ENCODE data around the gene GRIN2C. TPM values are rescaled to one million over a fixed set of nuclear protein-coding genes. Genes with fewer than 3 reads are reported as not detected.

GRIN2C gene
- total RNA-seq, 2 experiments from 2014 or later: not detected

- Mint-ChIP-seq H3K9me3 (no peaks in the 10 kb centered on the region), H3K4me1 (ENCODE audit: low read depth) (peaks cover 10% of the 10 kb centered on the region), H3K27me3 (peaks cover 67% of the 10 kb centered on the region), H3K27ac (no peak overlapping the region), H3K4me3 (no peak overlapping the region), H3K36me3 (ENCODE audit: low read depth) (no peaks in the 10 kb centered on the region)
- ATAC-seq: no peak
- ChIA-PET CTCF (interaction anchor here (1.0 to 14.6 kb wide), 4 partner anchors 9 to 199 kb away, joined by 4 to 247 read pairs (median 6); no protein-coding TSS in a partner anchor), POLR2A (no interaction called here)
- intact Hi-C loops (cut with micrococcal nuclease): no loop called here
- no peak for TF ChIP-seq CTCF (IDR thresholded peaks at IDR 0.05)
- DNase-seq: no peak
These were observed 3.6 kb downstream of the GRIN2C start for GRCh38 chr17:74856112-74856511.

GRCh38 chr17:74855323-74855722 lies 4.4 kb downstream of the GRIN2C start:
- no peaks in the 10 kb centered on the region for H3K36me3 Mint-ChIP-seq (ENCODE audit: low read depth)
- H3K4me1 Mint-ChIP-seq (ENCODE audit: low read depth): peaks cover 5% of the 10 kb centered on the region
- no peak for ATAC-seq
- DNase-seq: no peak
- POLR2A ChIA-PET: no interaction called here
- no peak overlapping the region for H3K4me3 Mint-ChIP-seq
- peaks cover 66% of the 10 kb centered on the region for H3K27me3 Mint-ChIP-seq
- intact Hi-C loops (cut with micrococcal nuclease): no loop called here
- no peaks in the 10 kb centered on the region for H3K9me3 Mint-ChIP-seq
- TF ChIP-seq CTCF (IDR thresholded peaks at IDR 0.05): no peak
- no peak overlapping the region for H3K27ac Mint-ChIP-seq
- CTCF ChIA-PET: interaction anchor here (1.6 to 14.6 kb wide), 2 partner anchors 9 to 62 kb away, joined by 5 to 247 read pairs; no protein-coding TSS in a partner anchor

GRCh38 chr17:74854792-74855191 lies 4.9 kb downstream of the GRIN2C start:
- no peaks in the 10 kb centered on the region for H3K36me3 Mint-ChIP-seq (ENCODE audit: low read depth)
- H3K4me3 Mint-ChIP-seq: no peak overlapping the region
- DNase-seq: no peak
- no peak for TF ChIP-seq CTCF (IDR thresholded peaks at IDR 0.05)
- ChIA-PET POLR2A (no interaction called here), CTCF (interaction anchor here (1.6 to 14.6 kb wide), 4 partner anchors 8 to 61 kb away, joined by 5 to 247 read pairs (median 14); no protein-coding TSS in a partner anchor)
- no peaks in the 10 kb centered on the region for H3K9me3 Mint-ChIP-seq
- ATAC-seq: no peak
- peaks cover 2% of the 10 kb centered on the region for H3K4me1 Mint-ChIP-seq (ENCODE audit: low read depth)
- H3K27ac Mint-ChIP-seq: no peak overlapping the region
- peaks cover 62% of the 10 kb centered on the region for H3K27me3 Mint-ChIP-seq
- intact Hi-C loops (cut with micrococcal nuclease): no loop called here

- Mint-ChIP-seq H3K9me3 (no peaks in the 10 kb centered on the region), H3K27me3 (peaks cover 55% of the 10 kb centered on the region), H3K4me1 (ENCODE audit: low read depth) (peaks cover 2% of the 10 kb centered on the region), H3K36me3 (ENCODE audit: low read depth) (no peaks in the 10 kb centered on the region), H3K4me3 (no peak overlapping the region), H3K27ac (no peak overlapping the region)
- CTCF ChIA-PET: interaction anchor here (2.8 to 14.6 kb wide), 3 partner anchors 9 to 60 kb away, joined by 14 to 247 read pairs (median 15); no protein-coding TSS in a partner anchor
- DNase-seq: no peak
- ATAC-seq: no peak
- POLR2A ChIA-PET: no interaction called here
- no peak for TF ChIP-seq CTCF (IDR thresholded peaks at IDR 0.05)
- intact Hi-C loops (cut with micrococcal nuclease): no loop called here
These were observed 6.0 kb downstream of the GRIN2C start for GRCh38 chr17:74853669-74854068.

GRCh38 chr17:74853048-74853397 lies 6.7 kb downstream of the GRIN2C start:
- H3K4me1 Mint-ChIP-seq (ENCODE audit: low read depth): peaks cover 2% of the 10 kb centered on the region
- CTCF ChIA-PET: interaction anchor here (0.5 to 3.2 kb wide), 8 partner anchors 8 to 115 kb away, joined by 3 to 15 read pairs (median 4); no protein-coding TSS in a partner anchor
- DNase-seq: no peak
- TF ChIP-seq CTCF (IDR thresholded peaks at IDR 0.05): no peak
- no peaks in the 10 kb centered on the region for H3K36me3 Mint-ChIP-seq (ENCODE audit: low read depth)
- peak overlapping the region; percentile 57 for H3K4me3 Mint-ChIP-seq
- POLR2A ChIA-PET: interaction anchor here (1.4 kb wide), 1 partner anchor 13 kb away, joined by 3 read pairs; no protein-coding TSS in a partner anchor
- intact Hi-C loops (cut with micrococcal nuclease): no loop called here
- peaks cover 53% of the 10 kb centered on the region for H3K27me3 Mint-ChIP-seq
- H3K27ac Mint-ChIP-seq: no peak overlapping the region
- no peak for ATAC-seq
- no peaks in the 10 kb centered on the region for H3K9me3 Mint-ChIP-seq

Data from activated CD8-positive, alpha-beta T cell treated with anti-CD3 and anti-CD28 coated beads for 36 hours (primary cell).